CD4-positive, alpha-beta memory T cell (primary cell): ENCODE data around the gene SLC15A5. TPM values are rescaled to one million over a fixed set of nuclear protein-coding genes. Genes with fewer than 3 reads are reported as not detected.

ENCODE experiments used
- CTCF ChIA-PET: fragments of 350-600 bp; sonication (Branson Sonifier 250); formaldehyde crosslinking; loops from one replicate; lab custom pipeline; 2021; ENCODE audit warnings: inconsistent platforms; ENCODE audit not compliant: partially characterized antibody; lab: Charles Lee
- POLR2A ChIA-PET: fragments of 350-600 bp; sonication (Branson Sonifier 250); formaldehyde crosslinking; loops from one replicate; lab custom pipeline; 2021; ENCODE audit not compliant: partially characterized antibody; lab: Charles Lee
- DNase-seq, 5 donors: peaks; one replicate each; pipeline versions ENCODE4 v3.0.0 to v3.0.0-alpha.2; 2020 to 2022; ENCODE audit warnings: mixed read lengths in 1 of 5
- H3K27ac ChIP-seq: one replicate; pipeline ENCODE4 v1.7.0; 2013; ENCODE audit warnings: low read depth, low read length
- H3K27me3 ChIP-seq: 2 replicates; pipeline ENCODE4 v1.7.0; 2013; ENCODE audit warnings: mild to moderate bottlenecking, low read length, moderate library complexity; ENCODE audit not compliant: insufficient read depth
- H3K36me3 ChIP-seq: 2 replicates; pipeline ENCODE4 v1.7.0; 2013; ENCODE audit warnings: mild to moderate bottlenecking, low read length, moderate library complexity; ENCODE audit not compliant: insufficient read depth
- H3K4me1 ChIP-seq: 2 replicates; pipeline ENCODE4 v1.7.0; 2013; ENCODE audit warnings: mild to moderate bottlenecking, low read length, moderate library complexity; ENCODE audit not compliant: insufficient read depth
- H3K4me3 ChIP-seq, 2 donors: one replicate each; pipeline ENCODE4 v1.7.0; 2013; ENCODE audit warnings: low read length in 2 of 2, mild to moderate bottlenecking in 1 of 2
- H3K9me3 ChIP-seq, 2 donors: one replicate each; pipeline ENCODE4 v1.7.0; 2013; ENCODE audit warnings: low read length in 2 of 2, control low read depth in 1 of 2; ENCODE audit not compliant: control insufficient read depth in 1 of 2
- H3K27ac Mint-ChIP-seq, 7 donors: one replicate each; pipeline ENCODE4 v1.8.0; 2020 to 2021; ENCODE audit warnings: mixed read lengths in 7 of 7, mild to moderate bottlenecking in 6 of 7, inconsistent platforms in 3 of 7, moderate library complexity in 3 of 7
- H3K27me3 Mint-ChIP-seq, 2 donors: one replicate each; pipeline ENCODE4 v1.8.0; 2020 to 2021; ENCODE audit warnings: mixed read lengths in 2 of 2
- H3K36me3 Mint-ChIP-seq, 2 donors: one replicate each; pipeline ENCODE4 v1.8.0; 2020 to 2021; ENCODE audit warnings: mixed read lengths in 2 of 2, inconsistent platforms in 1 of 2, mild to moderate bottlenecking in 1 of 2
- H3K4me1 Mint-ChIP-seq, 4 donors: one replicate each; pipeline ENCODE4 v1.8.0; 2020 to 2021; ENCODE audit warnings: mixed read lengths in 4 of 4, mild to moderate bottlenecking in 1 of 4
- H3K4me3 Mint-ChIP-seq, 8 donors: one replicate each; pipeline ENCODE4 v1.8.0; 2020 to 2021; ENCODE audit warnings: mixed read lengths in 8 of 8, mild to moderate bottlenecking in 7 of 8, moderate library complexity in 6 of 8, inconsistent platforms in 3 of 8
- H3K9me3 Mint-ChIP-seq, 8 donors: one replicate each; pipeline ENCODE4 v1.8.0; 2020 to 2021; ENCODE audit warnings: mixed read lengths in 8 of 8, mild to moderate bottlenecking in 5 of 8, inconsistent platforms in 3 of 8, moderate library complexity in 1 of 8
- intact Hi-C: fragments of 100-400 bp; cut with micrococcal nuclease; formaldehyde crosslinking; loops from one replicate; pipeline ENCODE4 v1.15.1; 2023
- polyA plus RNA-seq, 2 donors: library from polyadenylated mRNA; unstranded; fragments of 300-500 nt; fragmentation: Illumina TruSeq; gene quantifications; one replicate each; pipeline ENCODE4 v1.2.3, GENCODE V29; 2021
- total RNA-seq, 2 experiments: library from RNA; stranded (reverse); gene quantifications; one replicate each; pipeline ENCODE4 v1.2.3, GENCODE V29; 2021

SLC15A5 gene
- total and polyA plus RNA-seq, 4 experiments from 2014 or later: not detected

- no peaks in the 10 kb centered on the region for H3K27me3 Mint-ChIP-seq
- Histone ChIP-seq H3K36me3 (no peaks in the 10 kb centered on the region), H3K27me3 (no peaks in the 10 kb centered on the region), H3K4me3 (no peak overlapping the region), H3K27ac (no peak overlapping the region), H3K4me1 (no peaks in the 10 kb centered on the region), H3K9me3 (no peaks in the 10 kb centered on the region)
- ChIA-PET POLR2A (no interaction called here), CTCF (no interaction called here)
- H3K27ac Mint-ChIP-seq: no peak overlapping the region
- intact Hi-C loops: no loop called here
- no peak overlapping the region for H3K4me3 Mint-ChIP-seq
- no peak for DNase-seq
- H3K4me1 Mint-ChIP-seq: no peaks in the 10 kb centered on the region
- peaks cover 0 to 8% (median 1%) of the 10 kb centered on the region in 8 donors for H3K9me3 Mint-ChIP-seq
- no peaks in the 10 kb centered on the region for H3K36me3 Mint-ChIP-seq
Measured at GRCh38 chr12:16218934-16219751, 58.3 kb downstream of the SLC15A5 start.

GRCh38 chr12:16218234-16218633, 59.3 kb downstream of the SLC15A5 start:
- H3K27me3 ChIP-seq: no peaks in the 10 kb centered on the region
- intact Hi-C loops: no loop called here
- CTCF ChIA-PET: no interaction called here

GRCh38 chr12:16211731-16212130, 65.8 kb downstream of the SLC15A5 start:
- Mint-ChIP-seq H3K27ac (no peak overlapping the region), H3K9me3 (peaks cover 0 to 3% (median 0%) of the 10 kb centered on the region in 8 donors), H3K4me3 (no peak overlapping the region), H3K4me1 (no peaks in the 10 kb centered on the region), H3K36me3 (no peaks in the 10 kb centered on the region), H3K27me3 (no peaks in the 10 kb centered on the region)
- Histone ChIP-seq H3K36me3 (no peaks in the 10 kb centered on the region), H3K27ac (no peak overlapping the region), H3K4me1 (no peaks in the 10 kb centered on the region), H3K4me3 (no peak overlapping the region), H3K9me3 (no peaks in the 10 kb centered on the region), H3K27me3 (no peaks in the 10 kb centered on the region)
- intact Hi-C loops: no loop called here
- CTCF ChIA-PET: no interaction called here
- DNase-seq: no peak
- POLR2A ChIA-PET: no interaction called here

More at GRCh38 chr12:16218234-16218633, 59.3 kb downstream of the SLC15A5 start:
- H3K27me3 Mint-ChIP-seq: no peaks in the 10 kb centered on the region
- H3K4me3 Mint-ChIP-seq: no peak overlapping the region
- Histone ChIP-seq H3K4me1 (no peaks in the 10 kb centered on the region), H3K27ac (no peak overlapping the region), H3K4me3 (no peak overlapping the region), H3K36me3 (no peaks in the 10 kb centered on the region), H3K9me3 (no peaks in the 10 kb centered on the region)
- no peaks in the 10 kb centered on the region for H3K36me3 Mint-ChIP-seq
- POLR2A ChIA-PET: no interaction called here
- no peaks in the 10 kb centered on the region for H3K4me1 Mint-ChIP-seq
- H3K27ac Mint-ChIP-seq: no peak overlapping the region
- H3K9me3 Mint-ChIP-seq: peaks cover 0 to 8% (median 1%) of the 10 kb centered on the region in 8 donors
- no peak for DNase-seq

- H3K4me3 ChIP-seq: no peak overlapping the region
- POLR2A ChIA-PET: no interaction called here
- intact Hi-C loops: no loop called here
- no peaks in the 10 kb centered on the region for H3K36me3 Mint-ChIP-seq
- H3K27ac Mint-ChIP-seq: peak overlapping the region in 1 of 7 donors; percentile 13
- H3K4me1 ChIP-seq: no peaks in the 10 kb centered on the region
- CTCF ChIA-PET: no interaction called here
- DNase-seq: no peak
- H3K9me3 ChIP-seq: no peaks in the 10 kb centered on the region
- H3K4me3 Mint-ChIP-seq: no peak overlapping the region
- H3K9me3 Mint-ChIP-seq: peaks cover 0 to 20% (median 9%) of the 10 kb centered on the region in 8 donors
- no peaks in the 10 kb centered on the region for H3K27me3 Mint-ChIP-seq
- no peaks in the 10 kb centered on the region for H3K36me3 ChIP-seq
- H3K27me3 ChIP-seq: no peaks in the 10 kb centered on the region
- no peak overlapping the region for H3K27ac ChIP-seq
- H3K4me1 Mint-ChIP-seq: no peaks in the 10 kb centered on the region
Measured at GRCh38 chr12:16198884-16199283, 78.6 kb downstream of the SLC15A5 start.

GRCh38 chr12:16197600-16197999, 79.9 kb downstream of the SLC15A5 start:
- Histone ChIP-seq H3K4me3 (no peak overlapping the region), H3K4me1 (no peaks in the 10 kb centered on the region), H3K27me3 (no peaks in the 10 kb centered on the region), H3K27ac (no peak overlapping the region), H3K36me3 (no peaks in the 10 kb centered on the region), H3K9me3 (no peaks in the 10 kb centered on the region)
- Mint-ChIP-seq H3K36me3 (no peaks in the 10 kb centered on the region), H3K4me3 (no peak overlapping the region), H3K27ac (no peak overlapping the region), H3K4me1 (no peaks in the 10 kb centered on the region), H3K9me3 (peaks cover 0 to 20% (median 9%) of the 10 kb centered on the region in 8 donors), H3K27me3 (no peaks in the 10 kb centered on the region)
- DNase-seq: no peak
- CTCF ChIA-PET: no interaction called here
- POLR2A ChIA-PET: no interaction called here
- intact Hi-C loops: no loop called here

GRCh38 chr12:16189849-16190248, 87.6 kb downstream of the SLC15A5 start:
- no peak for DNase-seq

GRCh38 chr12:16187660-16188059, 89.8 kb downstream of the SLC15A5 start:
- no peaks in the 10 kb centered on the region for H3K27me3 ChIP-seq
- intact Hi-C loops: no loop called here
- ChIA-PET POLR2A (no interaction called here), CTCF (no interaction called here)
- Mint-ChIP-seq H3K27ac (no peak overlapping the region), H3K4me1 (no peaks in the 10 kb centered on the region), H3K27me3 (no peaks in the 10 kb centered on the region), H3K4me3 (no peak overlapping the region), H3K9me3 (peaks cover 0 to 3% (median 0%) of the 10 kb centered on the region in 8 donors), H3K36me3 (no peaks in the 10 kb centered on the region)
- H3K4me1 ChIP-seq: no peaks in the 10 kb centered on the region
- H3K27ac ChIP-seq: no peak overlapping the region
- DNase-seq: no peak
- H3K9me3 ChIP-seq: no peaks in the 10 kb centered on the region
- no peak overlapping the region for H3K4me3 ChIP-seq
- H3K36me3 ChIP-seq: no peaks in the 10 kb centered on the region

More at GRCh38 chr12:16189849-16190248, 87.6 kb downstream of the SLC15A5 start:
- Mint-ChIP-seq H3K4me3 (no peak overlapping the region), H3K27ac (no peak overlapping the region), H3K4me1 (no peaks in the 10 kb centered on the region), H3K9me3 (peaks cover 0 to 3% (median 0%) of the 10 kb centered on the region in 8 donors), H3K36me3 (no peaks in the 10 kb centered on the region), H3K27me3 (no peaks in the 10 kb centered on the region)
- intact Hi-C loops: no loop called here
- Histone ChIP-seq H3K27ac (no peak overlapping the region), H3K27me3 (no peaks in the 10 kb centered on the region), H3K4me3 (no peak overlapping the region), H3K36me3 (no peaks in the 10 kb centered on the region), H3K9me3 (no peaks in the 10 kb centered on the region), H3K4me1 (no peaks in the 10 kb centered on the region)
- CTCF ChIA-PET: no interaction called here
- POLR2A ChIA-PET: no interaction called here
